ENCODE measurements around the gene MAGI2. TPM values are rescaled to one million over a fixed set of nuclear protein-coding genes. Genes with fewer than 3 reads are reported as not detected.
"Not testable (repeated sequence)": the region's sequence is repeated elsewhere in the genome, so short reads cannot be mapped to it uniquely, and the experiment has no call there.

MAGI2 gene
- total RNA-seq, 1 donor from 2014 or later = 6.0 TPM

DNA sequence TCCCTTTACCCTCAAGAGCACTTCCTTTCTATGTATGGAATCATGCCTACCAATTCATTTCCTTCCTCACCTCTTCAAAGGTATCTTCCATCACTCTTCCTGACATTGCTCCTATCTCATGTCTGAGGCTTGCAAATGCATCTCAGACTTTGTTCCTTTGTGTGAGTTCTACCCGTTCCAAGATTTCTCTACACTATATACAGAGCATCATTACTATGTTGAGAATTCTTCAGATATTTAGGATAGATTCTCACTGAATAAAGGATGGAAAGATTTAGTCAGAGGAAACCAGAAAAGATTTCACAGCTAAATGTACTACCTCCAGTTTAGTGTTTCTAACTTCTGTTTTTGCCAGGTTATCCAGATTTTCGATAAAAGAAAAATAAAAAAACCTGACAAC lies 1192.2 kb downstream of the MAGI2 start:
- no peak for DNase-seq (ENCODE audit: low read depth)

GRCh38 chr7:78260826-78261225 lies 1192.6 kb downstream of the MAGI2 start:
- DNase-seq (ENCODE audit: low read depth) = peak; percentile 12

- DNase-seq (ENCODE audit: low read depth) = no peak
These were observed 1198.8 kb downstream of the MAGI2 start for GRCh38 chr7:78254726-78255055.

GRCh38 chr7:78253850-78254725 lies 1199.4 kb downstream of the MAGI2 start:
- no peak for DNase-seq (ENCODE audit: low read depth)

- no peak for DNase-seq (ENCODE audit: low read depth)
These were observed 1204.6 kb downstream of the MAGI2 start for GRCh38 chr7:78248867-78249266.

DNA sequence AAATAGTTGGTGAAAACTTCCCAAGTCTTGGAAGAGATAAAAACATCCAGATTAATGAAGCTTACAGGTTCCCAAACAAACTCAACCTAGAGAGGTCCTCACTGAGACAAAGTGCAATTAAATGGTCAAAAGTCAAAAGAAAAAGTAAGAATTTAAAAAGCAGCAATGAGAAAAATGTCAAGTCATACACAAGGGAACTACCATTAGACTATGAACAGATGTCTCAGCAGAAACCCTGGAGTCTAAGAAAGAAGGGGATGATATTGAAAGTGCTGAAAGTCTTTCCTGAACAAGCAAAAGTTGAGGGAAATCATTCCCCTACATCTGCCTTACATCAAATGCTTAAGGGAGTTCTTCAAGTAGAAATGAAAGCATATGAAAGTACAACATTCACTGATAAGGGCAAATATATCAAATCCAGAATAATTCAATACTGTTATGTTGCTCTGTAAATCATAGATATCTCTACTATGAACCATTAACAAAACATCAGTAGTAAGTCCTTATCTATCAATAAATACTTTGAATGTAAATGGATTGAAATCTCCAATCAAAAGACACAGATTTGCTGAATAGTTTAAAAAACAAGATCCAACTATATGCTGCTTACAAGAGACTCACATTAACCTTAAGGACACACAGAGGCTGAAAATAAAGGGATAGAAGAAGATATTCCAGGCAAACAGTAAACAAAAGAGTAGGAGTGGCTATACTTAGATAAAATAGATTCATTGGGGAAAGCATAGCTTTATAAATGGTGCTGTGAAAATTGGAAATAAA lies 1205.4 kb downstream of the MAGI2 start:
- no peak for DNase-seq (ENCODE audit: low read depth)

- DNase-seq (ENCODE audit: low read depth) = not testable (repeated sequence)
These were observed 1213.3 kb downstream of the MAGI2 start for GRCh38 chr7:78240179-78240578.

DNA sequence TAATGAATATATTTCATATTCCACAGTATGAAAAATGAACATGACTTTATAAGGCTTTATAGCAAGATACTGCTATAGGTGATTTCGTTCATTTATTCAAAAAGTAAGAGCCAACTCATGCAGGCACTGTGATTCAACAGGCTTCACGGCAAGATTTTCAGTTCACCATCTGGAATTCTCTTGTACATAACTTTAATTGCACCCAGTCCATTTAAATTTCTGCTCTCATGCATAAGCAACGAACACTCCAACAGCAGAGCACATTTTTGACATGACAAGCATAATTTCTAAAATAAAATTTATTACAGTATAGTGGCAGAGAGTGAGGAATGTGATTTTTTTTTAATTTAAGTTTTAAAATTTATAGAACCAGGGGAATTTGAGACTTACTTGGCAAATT lies 1218.8 kb downstream of the MAGI2 start:
- no peak for DNase-seq (ENCODE audit: low read depth)

DNA sequence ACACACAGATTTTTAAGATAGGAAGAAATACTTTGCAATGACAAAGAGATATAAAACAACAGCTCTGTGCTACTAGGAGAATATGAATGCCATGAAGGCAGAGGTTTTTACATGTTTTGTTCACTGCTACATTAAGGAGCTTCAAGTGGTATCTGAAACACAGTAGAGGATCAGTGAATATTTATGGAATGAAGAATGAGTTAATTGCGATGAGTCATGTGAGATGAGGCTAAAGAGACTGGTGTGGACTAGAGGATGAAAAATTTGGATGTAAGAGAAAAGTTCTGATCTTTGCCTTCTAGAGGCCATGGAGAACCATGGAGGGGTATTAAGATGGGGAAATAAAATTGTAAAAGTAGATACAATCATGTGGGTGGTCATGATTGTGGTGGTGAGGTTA lies 1220.7 kb downstream of the MAGI2 start:
- peak; percentile 21 for DNase-seq (ENCODE audit: low read depth)

- peak; percentile 58 for DNase-seq (ENCODE audit: low read depth)
These were observed 1227.3 kb downstream of the MAGI2 start for GRCh38 chr7:78226059-78226719.

DNA sequence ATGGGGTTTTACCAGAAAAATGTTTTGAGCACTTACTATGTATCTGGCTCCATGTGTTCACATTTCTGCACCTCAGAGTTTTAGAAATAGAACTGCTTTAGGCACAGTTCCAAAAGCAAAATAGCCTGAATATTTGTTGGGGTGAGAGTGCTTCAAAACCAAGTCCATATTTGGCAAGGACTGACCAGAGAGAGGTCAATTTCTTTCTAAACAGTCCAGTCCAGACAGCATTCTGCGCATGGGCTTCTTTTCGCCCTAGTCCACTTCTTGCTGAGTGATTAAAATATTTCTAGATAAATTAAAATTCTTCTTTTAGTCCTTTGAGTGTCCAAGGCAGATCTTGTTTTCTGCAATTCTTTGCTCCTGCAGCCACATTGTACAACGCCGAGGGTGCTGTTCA lies 1227.9 kb downstream of the MAGI2 start:
- DNase-seq (ENCODE audit: low read depth) = peak; percentile 35

GRCh38 chr7:78224923-78225322 lies 1228.5 kb downstream of the MAGI2 start:
- DNase-seq (ENCODE audit: low read depth) = peak; percentile 28

DNA sequence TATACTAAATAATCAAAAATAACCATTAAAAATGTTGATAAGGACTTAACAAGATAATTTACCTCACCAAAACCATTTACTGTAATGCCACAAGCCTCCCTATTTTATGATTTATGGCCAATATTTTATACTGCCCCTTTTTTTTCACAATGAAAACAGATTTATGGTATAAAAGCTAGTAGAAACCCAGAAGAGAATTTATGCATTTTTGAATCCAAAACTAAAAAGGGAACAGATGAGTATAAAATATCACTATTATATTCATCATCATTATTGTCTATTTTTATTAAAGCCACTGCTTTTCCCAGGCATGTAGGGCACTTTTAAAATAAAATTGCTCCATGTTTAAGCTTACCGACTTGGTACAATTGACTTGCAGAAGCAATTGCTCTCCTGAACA lies 1229.9 kb downstream of the MAGI2 start:
- no peak for DNase-seq (ENCODE audit: low read depth)

DNA sequence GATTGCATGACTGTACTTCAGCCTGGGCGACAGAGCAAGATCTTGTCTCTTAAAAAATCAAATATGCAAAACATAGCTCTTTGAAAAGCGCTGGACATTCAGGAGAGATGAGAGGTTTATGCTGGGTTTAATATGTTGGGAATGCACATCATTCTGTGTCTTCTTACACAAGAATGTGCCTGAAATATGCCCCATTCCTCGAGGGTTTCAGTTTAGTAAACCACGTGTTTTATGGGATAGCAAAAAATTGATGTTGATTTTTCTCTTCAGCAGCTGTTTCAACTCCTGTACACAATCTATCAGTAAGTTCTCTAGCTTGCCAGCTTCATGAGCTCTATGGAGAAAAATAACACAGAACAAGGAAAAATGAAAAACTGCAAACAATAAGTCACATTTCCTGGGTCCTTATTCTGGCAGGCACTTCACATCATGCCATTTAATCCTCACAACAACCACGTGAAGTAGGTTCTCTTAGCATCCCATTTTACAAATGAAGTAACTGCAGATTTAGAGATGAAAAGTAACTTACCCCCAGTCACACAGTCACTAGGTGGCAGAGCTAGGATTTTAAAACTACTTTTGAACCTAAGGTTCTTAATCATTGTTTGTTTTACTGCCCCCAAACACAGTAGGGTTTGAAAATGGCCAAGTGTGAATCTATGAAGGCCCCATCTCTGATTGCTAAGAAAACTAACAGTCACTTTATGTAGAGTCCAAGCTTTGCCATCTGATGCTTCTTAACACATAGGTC lies 1231.3 kb downstream of the MAGI2 start:
- peak; percentile 62 for DNase-seq (ENCODE audit: low read depth)

GRCh38 chr7:78220754-78221153 lies 1232.7 kb downstream of the MAGI2 start:
- no peak for DNase-seq (ENCODE audit: low read depth)

GRCh38 chr7:78218876-78219275 lies 1234.6 kb downstream of the MAGI2 start:
- no peak for DNase-seq (ENCODE audit: low read depth)

DNA sequence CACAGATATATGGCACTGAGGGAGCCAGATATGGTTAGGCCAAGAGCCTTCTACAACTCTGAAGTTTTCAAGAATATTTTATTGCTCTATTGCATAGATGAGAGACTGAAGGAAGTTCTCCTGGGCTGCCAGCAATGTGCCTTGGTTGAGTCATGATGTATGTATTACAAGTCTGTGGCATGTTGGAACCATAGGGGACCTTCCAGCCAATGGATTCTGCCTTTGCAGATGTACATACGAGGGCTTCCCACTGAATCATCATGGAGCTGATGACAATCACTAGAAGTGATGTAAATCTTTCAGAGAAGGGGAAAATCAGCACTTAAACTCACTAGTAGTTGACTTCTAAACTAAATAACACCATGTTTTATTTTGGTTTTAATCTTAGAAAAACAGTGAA lies 1235.4 kb downstream of the MAGI2 start:
- no peak for DNase-seq (ENCODE audit: low read depth)

GRCh38 chr7:78215199-78215598 lies 1238.3 kb downstream of the MAGI2 start:
- DNase-seq (ENCODE audit: low read depth) = peak; percentile 63

DNA sequence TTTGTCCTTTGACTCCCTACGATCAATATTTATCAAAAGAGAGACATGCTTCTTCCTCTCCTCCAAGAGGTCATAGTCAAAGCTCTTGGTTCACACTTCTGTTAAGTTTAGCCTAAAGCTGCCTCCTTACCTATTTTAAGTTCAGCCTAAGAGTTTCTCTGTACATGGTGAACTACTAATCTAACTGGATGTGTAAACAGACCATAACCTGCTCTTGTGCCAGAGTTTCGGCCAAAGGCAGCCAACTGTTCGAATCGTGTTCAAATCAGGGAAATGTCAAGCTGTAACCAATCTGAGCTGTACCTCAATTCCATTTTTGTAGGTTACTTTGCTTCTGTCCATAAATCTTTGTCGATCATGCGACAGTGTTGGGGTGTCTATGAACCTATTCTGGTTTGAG lies 1240.1 kb downstream of the MAGI2 start:
- no peak for DNase-seq (ENCODE audit: low read depth)

- peak; percentile 87 for DNase-seq (ENCODE audit: low read depth)
These were observed 1240.9 kb downstream of the MAGI2 start for GRCh38 chr7:78212476-78213060.

DNA sequence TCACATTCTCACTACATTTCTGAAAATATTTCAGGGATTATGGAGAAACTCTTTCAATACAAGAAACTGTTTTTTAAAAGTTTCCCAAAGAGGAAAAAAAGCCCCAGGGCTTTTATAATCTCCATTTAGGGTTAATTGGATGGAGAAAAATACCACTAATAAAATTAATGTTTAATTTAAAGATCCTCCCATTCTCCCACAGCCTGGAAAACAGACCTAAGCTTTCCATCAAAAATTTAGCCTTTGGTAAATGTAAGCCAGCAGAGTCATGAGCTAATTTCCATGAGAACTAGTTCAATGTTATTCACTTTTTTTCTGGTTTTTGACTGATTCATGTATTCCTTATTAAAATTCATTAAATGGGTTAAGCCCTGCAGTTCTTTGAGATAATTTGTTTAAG lies 1246.2 kb downstream of the MAGI2 start:
- DNase-seq (ENCODE audit: low read depth) = no peak

Data from myocyte (in vitro differentiated cells).